Measurements from ENCODE around the gene RPL9.

RPL9 gene

GRCh38 chr4:39502019-39502663, 43.4 kb upstream of the RPL9 start (continued):
- TF ChIP-seq, protein P1, sequence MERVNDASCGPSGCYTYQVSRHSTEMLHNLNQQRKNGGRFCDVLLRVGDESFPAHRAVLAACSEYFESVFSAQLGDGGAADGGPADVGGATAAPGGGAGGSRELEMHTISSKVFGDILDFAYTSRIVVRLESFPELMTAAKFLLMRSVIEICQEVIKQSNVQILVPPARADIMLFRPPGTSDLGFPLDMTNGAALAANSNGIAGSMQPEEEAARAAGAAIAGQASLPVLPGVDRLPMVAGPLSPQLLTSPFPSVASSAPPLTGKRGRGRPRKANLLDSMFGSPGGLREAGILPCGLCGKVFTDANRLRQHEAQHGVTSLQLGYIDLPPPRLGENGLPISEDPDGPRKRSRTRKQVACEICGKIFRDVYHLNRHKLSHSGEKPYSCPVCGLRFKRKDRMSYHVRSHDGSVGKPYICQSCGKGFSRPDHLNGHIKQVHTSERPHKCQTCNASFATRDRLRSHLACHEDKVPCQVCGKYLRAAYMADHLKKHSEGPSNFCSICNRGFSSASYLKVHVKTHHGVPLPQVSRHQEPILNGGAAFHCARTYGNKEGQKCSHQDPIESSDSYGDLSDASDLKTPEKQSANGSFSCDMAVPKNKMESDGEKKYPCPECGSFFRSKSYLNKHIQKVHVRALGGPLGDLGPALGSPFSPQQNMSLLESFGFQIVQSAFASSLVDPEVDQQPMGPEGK (CRISPR knock-in tag; IDR thresholded peaks at IDR 0.05; ENCODE audit: borderline replicate concordance) = no peak
- no peak for TF ChIP-seq ISL1 (CRISPR knock-in tag; IDR thresholded peaks at IDR 0.05)

GRCh38 chr4:39498727-39499020, 40.0 kb upstream of the RPL9 start:
- ATAC-seq = no peak

DNA sequence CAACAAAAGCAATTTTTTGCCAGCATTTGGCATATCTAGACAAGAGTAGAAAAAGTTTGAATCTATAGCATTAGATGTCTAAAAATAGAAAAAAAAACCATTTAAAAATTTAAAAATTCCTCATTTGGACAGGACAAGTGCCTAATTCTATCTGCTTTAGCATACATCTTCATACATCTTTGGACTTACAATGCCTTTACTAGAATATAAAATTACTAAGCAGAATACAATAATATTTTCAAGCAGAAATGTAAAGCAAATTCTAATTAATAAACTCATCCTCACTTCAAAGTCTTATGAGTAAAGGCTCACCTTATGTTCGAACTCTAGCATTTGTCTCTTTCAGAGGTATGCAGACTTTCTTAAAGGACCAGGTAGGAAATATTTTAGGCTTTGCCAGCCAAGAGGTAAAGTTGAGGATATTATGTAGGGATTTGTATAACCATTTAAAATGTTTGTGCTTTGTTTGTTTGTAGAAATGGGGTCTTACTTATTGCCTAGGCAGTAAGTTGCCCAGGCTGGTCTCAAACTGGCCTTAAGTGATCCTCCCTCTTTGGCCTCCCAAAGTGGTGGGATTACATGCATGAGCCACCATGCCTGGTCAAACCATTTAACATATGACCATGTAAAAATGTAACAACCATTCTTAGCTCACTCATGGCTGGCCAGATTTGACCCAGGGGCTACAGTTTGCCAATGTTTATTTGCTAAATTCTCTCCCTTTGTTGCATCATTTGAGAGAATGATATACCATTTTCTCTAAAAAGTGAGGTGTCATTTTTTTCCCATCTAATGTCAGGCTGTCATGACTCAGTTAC, 39.4 kb upstream of the RPL9 start:
- no peak for ATAC-seq
- TF ChIP-seq ISL1 (CRISPR knock-in tag; IDR thresholded peaks at IDR 0.05) (no peak), ZC3H10 (CRISPR knock-in tag; IDR thresholded peaks at IDR 0.05) (no peak), PPARA (CRISPR knock-in tag; IDR thresholded peaks at IDR 0.05; ENCODE audit: borderline replicate concordance) (no peak), SNAI2 (CRISPR knock-in tag; IDR thresholded peaks at IDR 0.05) (no peak), ZNF8 (CRISPR knock-in tag; IDR thresholded peaks at IDR 0.05) (no peak), BACH2 (CRISPR knock-in tag; IDR thresholded peaks at IDR 0.05; ENCODE audit: borderline replicate concordance) (no peak), ESRRG (CRISPR knock-in tag; IDR thresholded peaks at IDR 0.05) (no peak)
- TF ChIP-seq, protein P2, sequence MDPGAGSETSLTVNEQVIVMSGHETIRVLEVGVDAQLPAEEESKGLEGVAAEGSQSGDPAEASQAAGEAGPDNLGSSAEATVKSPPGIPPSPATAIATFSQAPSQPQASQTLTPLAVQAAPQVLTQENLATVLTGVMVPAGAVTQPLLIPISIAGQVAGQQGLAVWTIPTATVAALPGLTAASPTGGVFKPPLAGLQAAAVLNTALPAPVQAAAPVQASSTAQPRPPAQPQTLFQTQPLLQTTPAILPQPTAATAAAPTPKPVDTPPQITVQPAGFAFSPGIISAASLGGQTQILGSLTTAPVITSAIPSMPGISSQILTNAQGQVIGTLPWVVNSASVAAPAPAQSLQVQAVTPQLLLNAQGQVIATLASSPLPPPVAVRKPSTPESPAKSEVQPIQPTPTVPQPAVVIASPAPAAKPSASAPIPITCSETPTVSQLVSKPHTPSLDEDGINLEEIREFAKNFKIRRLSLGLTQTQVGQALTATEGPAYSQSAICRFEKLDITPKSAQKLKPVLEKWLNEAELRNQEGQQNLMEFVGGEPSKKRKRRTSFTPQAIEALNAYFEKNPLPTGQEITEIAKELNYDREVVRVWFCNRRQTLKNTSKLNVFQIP (CRISPR knock-in tag; IDR thresholded peaks at IDR 0.05; ENCODE audit: borderline replicate concordance, low read depth) = no peak
- TF ChIP-seq, protein P3, sequence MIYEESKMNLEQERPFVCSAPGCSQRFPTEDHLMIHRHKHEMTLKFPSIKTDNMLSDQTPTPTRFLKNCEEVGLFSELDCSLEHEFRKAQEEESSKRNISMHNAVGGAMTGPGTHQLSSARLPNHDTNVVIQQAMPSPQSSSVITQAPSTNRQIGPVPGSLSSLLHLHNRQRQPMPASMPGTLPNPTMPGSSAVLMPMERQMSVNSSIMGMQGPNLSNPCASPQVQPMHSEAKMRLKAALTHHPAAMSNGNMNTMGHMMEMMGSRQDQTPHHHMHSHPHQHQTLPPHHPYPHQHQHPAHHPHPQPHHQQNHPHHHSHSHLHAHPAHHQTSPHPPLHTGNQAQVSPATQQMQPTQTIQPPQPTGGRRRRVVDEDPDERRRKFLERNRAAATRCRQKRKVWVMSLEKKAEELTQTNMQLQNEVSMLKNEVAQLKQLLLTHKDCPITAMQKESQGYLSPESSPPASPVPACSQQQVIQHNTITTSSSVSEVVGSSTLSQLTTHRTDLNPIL (CRISPR knock-in tag; IDR thresholded peaks at IDR 0.05; ENCODE audit: low read depth) = no peak
- TF ChIP-seq, protein P1 (CRISPR knock-in tag; IDR thresholded peaks at IDR 0.05; ENCODE audit: borderline replicate concordance) = no peak

More at GRCh38 chr4:39498727-39499020, 40.0 kb upstream of the RPL9 start:
- TF ChIP-seq ZNF565 (CRISPR knock-in tag; conservative IDR thresholded peaks at IDR 0.05; ENCODE audit: low read depth) (no peak), OSR1 (CRISPR knock-in tag; IDR thresholded peaks at IDR 0.05) (no peak), ZNF70 (CRISPR knock-in tag; IDR thresholded peaks at IDR 0.05) (no peak), ZNF8 (CRISPR knock-in tag; IDR thresholded peaks at IDR 0.05) (no peak), TOX (CRISPR knock-in tag; IDR thresholded peaks at IDR 0.05; ENCODE audit: borderline replicate concordance) (no peak), ZFP3 (CRISPR knock-in tag; IDR thresholded peaks at IDR 0.05) (no peak), CSDC2 (CRISPR knock-in tag; IDR thresholded peaks at IDR 0.05) (no peak), ZFP30 (CRISPR knock-in tag; IDR thresholded peaks at IDR 0.05) (no peak), SNAI2 (CRISPR knock-in tag; IDR thresholded peaks at IDR 0.05) (no peak), ARNTL (CRISPR knock-in tag; IDR thresholded peaks at IDR 0.05; ENCODE audit: borderline replicate concordance, low read depth) (no peak), RARB (CRISPR knock-in tag; IDR thresholded peaks at IDR 0.05) (no peak), PPARA (CRISPR knock-in tag; IDR thresholded peaks at IDR 0.05; ENCODE audit: borderline replicate concordance) (no peak)
- TF ChIP-seq, protein P1 (CRISPR knock-in tag; IDR thresholded peaks at IDR 0.05; ENCODE audit: borderline replicate concordance) = no peak
- TF ChIP-seq, protein P3 (CRISPR knock-in tag; IDR thresholded peaks at IDR 0.05; ENCODE audit: low read depth) = no peak
- TF ChIP-seq, protein P4, sequence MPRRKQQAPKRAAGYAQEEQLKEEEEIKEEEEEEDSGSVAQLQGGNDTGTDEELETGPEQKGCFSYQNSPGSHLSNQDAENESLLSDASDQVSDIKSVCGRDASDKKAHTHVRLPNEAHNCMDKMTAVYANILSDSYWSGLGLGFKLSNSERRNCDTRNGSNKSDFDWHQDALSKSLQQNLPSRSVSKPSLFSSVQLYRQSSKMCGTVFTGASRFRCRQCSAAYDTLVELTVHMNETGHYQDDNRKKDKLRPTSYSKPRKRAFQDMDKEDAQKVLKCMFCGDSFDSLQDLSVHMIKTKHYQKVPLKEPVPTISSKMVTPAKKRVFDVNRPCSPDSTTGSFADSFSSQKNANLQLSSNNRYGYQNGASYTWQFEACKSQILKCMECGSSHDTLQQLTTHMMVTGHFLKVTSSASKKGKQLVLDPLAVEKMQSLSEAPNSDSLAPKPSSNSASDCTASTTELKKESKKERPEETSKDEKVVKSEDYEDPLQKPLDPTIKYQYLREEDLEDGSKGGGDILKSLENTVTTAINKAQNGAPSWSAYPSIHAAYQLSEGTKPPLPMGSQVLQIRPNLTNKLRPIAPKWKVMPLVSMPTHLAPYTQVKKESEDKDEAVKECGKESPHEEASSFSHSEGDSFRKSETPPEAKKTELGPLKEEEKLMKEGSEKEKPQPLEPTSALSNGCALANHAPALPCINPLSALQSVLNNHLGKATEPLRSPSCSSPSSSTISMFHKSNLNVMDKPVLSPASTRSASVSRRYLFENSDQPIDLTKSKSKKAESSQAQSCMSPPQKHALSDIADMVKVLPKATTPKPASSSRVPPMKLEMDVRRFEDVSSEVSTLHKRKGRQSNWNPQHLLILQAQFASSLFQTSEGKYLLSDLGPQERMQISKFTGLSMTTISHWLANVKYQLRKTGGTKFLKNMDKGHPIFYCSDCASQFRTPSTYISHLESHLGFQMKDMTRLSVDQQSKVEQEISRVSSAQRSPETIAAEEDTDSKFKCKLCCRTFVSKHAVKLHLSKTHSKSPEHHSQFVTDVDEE (CRISPR knock-in tag; IDR thresholded peaks at IDR 0.05) = no peak
- TF ChIP-seq, protein P5, sequence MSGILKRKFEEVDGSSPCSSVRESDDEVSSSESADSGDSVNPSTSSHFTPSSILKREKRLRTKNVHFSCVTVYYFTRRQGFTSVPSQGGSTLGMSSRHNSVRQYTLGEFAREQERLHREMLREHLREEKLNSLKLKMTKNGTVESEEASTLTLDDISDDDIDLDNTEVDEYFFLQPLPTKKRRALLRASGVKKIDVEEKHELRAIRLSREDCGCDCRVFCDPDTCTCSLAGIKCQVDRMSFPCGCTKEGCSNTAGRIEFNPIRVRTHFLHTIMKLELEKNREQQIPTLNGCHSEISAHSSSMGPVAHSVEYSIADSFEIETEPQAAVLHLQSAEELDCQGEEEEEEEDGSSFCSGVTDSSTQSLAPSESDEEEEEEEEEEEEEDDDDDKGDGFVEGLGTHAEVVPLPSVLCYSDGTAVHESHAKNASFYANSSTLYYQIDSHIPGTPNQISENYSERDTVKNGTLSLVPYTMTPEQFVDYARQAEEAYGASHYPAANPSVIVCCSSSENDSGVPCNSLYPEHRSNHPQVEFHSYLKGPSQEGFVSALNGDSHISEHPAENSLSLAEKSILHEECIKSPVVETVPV (CRISPR knock-in tag; IDR thresholded peaks at IDR 0.05) = no peak

Measured in SK-N-SH treated with all-trans-retinoic acid at 6 μM for 48 hours (cell line).